ENCODE data around the gene ADAMTS1. TPM values are rescaled to one million over a fixed set of nuclear protein-coding genes. Genes with fewer than 3 reads are reported as not detected.

The ADAMTS1 gene
- total RNA-seq (343 TPM), polyA plus RNA-seq (ENCODE audit: insufficient read depth, low read depth, low replicate concordance) (16.0 TPM)
- long read RNA-seq, donor 1, full-length matches to known transcripts = 19 of 53 reads
- long read RNA-seq, donor 1, partial matches to known transcripts = 34 of 53 reads
- long read RNA-seq, donor 1, other reads (novel, unspliced or antisense) = 0 of 53 reads
- long read RNA-seq, donor 2, full-length matches to known transcripts = 18 of 32 reads
- long read RNA-seq, donor 2, partial matches to known transcripts = 14 of 32 reads
- long read RNA-seq, donor 2, other reads (novel, unspliced or antisense) = 0 of 32 reads
- long read RNA-seq, donor 3, full-length matches to known transcripts = 23 of 56 reads
- long read RNA-seq, donor 3, partial matches to known transcripts = 33 of 56 reads
- long read RNA-seq, donor 3, other reads (novel, unspliced or antisense) = 0 of 56 reads
- long read RNA-seq, donor 4, full-length matches to known transcripts = 29 of 50 reads
- long read RNA-seq, donor 4, partial matches to known transcripts = 21 of 50 reads
- long read RNA-seq, donor 4, other reads (novel, unspliced or antisense) = 0 of 50 reads
- long read RNA-seq, donor 5 = 0 reads
- long read RNA-seq, donor 6, full-length matches to known transcripts = 3 of 3 reads
- long read RNA-seq, donor 6, partial matches to known transcripts = 0 of 3 reads
- long read RNA-seq, donor 6, other reads (novel, unspliced or antisense) = 0 of 3 reads
- long read RNA-seq, donor 7, full-length matches to known transcripts = 684 of 849 reads
- long read RNA-seq, donor 7, partial matches to known transcripts = 89 of 849 reads
- long read RNA-seq, donor 7, other reads (novel, unspliced or antisense) = 76 of 849 reads
- long read RNA-seq, donor 8, full-length matches to known transcripts = 18 of 26 reads
- long read RNA-seq, donor 8, partial matches to known transcripts = 8 of 26 reads
- long read RNA-seq, donor 8, other reads (novel, unspliced or antisense) = 0 of 26 reads
- long read RNA-seq, donor 9, full-length matches to known transcripts = 5 of 19 reads
- long read RNA-seq, donor 9, partial matches to known transcripts = 14 of 19 reads
- long read RNA-seq, donor 9, other reads (novel, unspliced or antisense) = 0 of 19 reads
- long read RNA-seq, donor 10, full-length matches to known transcripts = 16 of 42 reads
- long read RNA-seq, donor 10, partial matches to known transcripts = 26 of 42 reads
- long read RNA-seq, donor 10, other reads (novel, unspliced or antisense) = 0 of 42 reads

DNA sequence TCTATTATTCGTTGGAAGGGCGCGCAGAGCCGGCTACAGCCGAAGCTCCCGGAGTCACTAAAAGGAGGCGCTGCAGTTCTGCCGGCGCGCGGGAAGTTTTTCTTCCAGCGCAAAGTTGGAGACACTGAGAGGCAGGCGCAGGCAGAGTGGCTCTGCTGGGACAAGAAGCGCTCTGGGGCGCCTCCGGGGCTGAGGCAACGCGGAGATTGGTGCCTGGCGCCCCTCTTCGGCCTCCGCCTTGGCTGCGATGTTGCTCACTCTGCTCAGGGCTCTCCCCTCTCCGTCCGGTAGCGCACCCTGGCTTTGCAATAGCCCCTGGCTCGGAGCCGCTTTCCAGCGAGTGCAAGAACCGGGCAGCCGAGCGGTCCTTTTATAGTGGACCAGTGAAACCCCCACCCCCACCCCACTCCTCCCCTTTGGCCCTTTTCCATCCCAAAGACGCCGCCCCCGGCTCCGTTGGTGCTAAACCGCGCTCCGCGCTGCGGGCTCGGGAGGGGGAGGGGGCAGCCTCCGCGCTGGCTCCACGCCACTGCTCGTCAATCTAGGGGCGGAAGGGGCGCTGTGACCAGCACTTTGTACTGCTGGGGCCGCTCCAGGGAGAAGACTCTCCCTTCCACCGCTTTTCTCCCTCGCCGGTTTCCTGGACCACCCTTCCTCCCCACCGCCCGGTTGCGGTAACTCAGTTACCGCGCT, at the start of gene ADAMTS1:
Gene ADAMTS1, minus strand, starts transcription at position 344 of the 693 bp plus-strand sequence. CDS start 455 bp downstream, outside the sequence.
- Histone ChIP-seq H3K36me3 (ENCODE audit: control insufficient read depth in 2 of 3, insufficient read depth in 3 of 3, low read length in 3 of 3) (peaks cover 8 to 23% (median 15%) of the 10 kb centered on the region in 3 donors), H3K4me3 (ENCODE audit: low read length in 3 of 3) (peak within 1 kb of the TSS; percentile 82 to 92 (median 87)), H3K4me1 (ENCODE audit: control insufficient read depth in 2 of 3, insufficient read depth in 2 of 3, low read depth in 1 of 3, low read length in 3 of 3) (peaks cover 0 to 16% (median 12%) of the 10 kb centered on the region in 3 donors), H3K9ac (ENCODE audit: low read length in 3 of 3) (peak within 1 kb of the TSS; percentile 70 to 97 (median 95)), H3K27me3 (ENCODE audit: control insufficient read depth, insufficient read depth, low read length) (no peaks in the 10 kb centered on the region), H3K27ac (ENCODE audit: low read depth in 2 of 2, low read length in 2 of 2) (peak within 1 kb of the TSS; percentile 88 to 99), H3K9me3 (ENCODE audit: control insufficient read depth in 2 of 3, insufficient read depth in 1 of 3, low read length in 3 of 3) (no peaks in the 10 kb centered on the region)
- no peak for FAIRE-seq
- intact Hi-C loops (cut with DNase I) = loop anchor here (10.0 kb wide), 1 partner anchor 1900 kb away; no protein-coding TSS in a partner anchor
- peak; percentile 95 to 98 (median 97) for DNase-seq
- peak; percentile 35 for TF ChIP-seq CTCF (IDR thresholded peaks at IDR 0.05; ENCODE audit: borderline replicate concordance, extremely low read depth, insufficient read depth)

- Histone ChIP-seq H3K9ac (ENCODE audit: low read length in 3 of 3) (no peak overlapping the region), H3K9me3 (ENCODE audit: control insufficient read depth in 2 of 3, insufficient read depth in 1 of 3, low read length in 3 of 3) (no peaks in the 10 kb centered on the region), H3K4me1 (ENCODE audit: control insufficient read depth in 2 of 3, insufficient read depth in 2 of 3, low read depth in 1 of 3, low read length in 3 of 3) (no peaks in the 10 kb centered on the region), H3K27ac (ENCODE audit: low read depth in 2 of 2, low read length in 2 of 2) (no peak overlapping the region), H3K36me3 (ENCODE audit: control insufficient read depth in 2 of 3, insufficient read depth in 3 of 3, low read length in 3 of 3) (no peaks in the 10 kb centered on the region), H3K4me3 (ENCODE audit: low read length in 3 of 3) (no peak overlapping the region), H3K27me3 (ENCODE audit: control insufficient read depth, insufficient read depth, low read length) (no peaks in the 10 kb centered on the region)
- intact Hi-C loops (cut with DNase I) = no loop called here
- DNase-seq = no peak
- TF ChIP-seq CTCF (IDR thresholded peaks at IDR 0.05; ENCODE audit: borderline replicate concordance, extremely low read depth, insufficient read depth) = no peak
- no peak for FAIRE-seq
Observed at GRCh38 chr21:26892151-26892550, 46.9 kb upstream of the ADAMTS1 start.

DNA sequence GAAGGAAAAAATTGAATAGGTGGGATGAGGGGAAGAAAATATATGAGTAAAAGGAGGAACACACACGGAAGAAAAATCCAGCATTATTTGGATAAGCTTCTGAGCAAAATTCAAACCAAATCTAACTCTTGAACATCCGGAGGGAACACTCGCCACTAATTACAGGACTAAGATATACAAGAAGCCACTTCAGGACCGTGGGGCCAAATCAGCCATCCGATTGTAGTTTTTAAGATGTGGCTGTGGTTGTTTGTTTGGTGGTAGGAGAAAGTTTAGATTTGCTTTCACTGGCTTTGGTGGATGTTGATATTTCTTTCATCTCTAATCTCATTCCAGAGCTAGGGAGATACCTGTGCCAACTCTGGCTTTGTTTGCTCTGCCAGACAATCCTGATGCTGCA, 43.7 kb upstream of the ADAMTS1 start:
- no peak overlapping the region for H3K4me3 ChIP-seq (ENCODE audit: low read length in 3 of 3)
- FAIRE-seq (no peak), DNase-seq (no peak)
- intact Hi-C loops (cut with DNase I) = no loop called here
- H3K9ac ChIP-seq (ENCODE audit: low read length in 3 of 3) = no peak overlapping the region
- no peak for TF ChIP-seq CTCF (IDR thresholded peaks at IDR 0.05; ENCODE audit: borderline replicate concordance, extremely low read depth, insufficient read depth)
- H3K9me3 ChIP-seq (ENCODE audit: control insufficient read depth in 2 of 3, insufficient read depth in 1 of 3, low read length in 3 of 3) = no peaks in the 10 kb centered on the region
- H3K27ac ChIP-seq (ENCODE audit: low read depth in 2 of 2, low read length in 2 of 2) = no peak overlapping the region
- no peaks in the 10 kb centered on the region for H3K27me3 ChIP-seq (ENCODE audit: control insufficient read depth, insufficient read depth, low read length)
- no peaks in the 10 kb centered on the region for H3K36me3 ChIP-seq (ENCODE audit: control insufficient read depth in 2 of 3, insufficient read depth in 3 of 3, low read length in 3 of 3)
- no peaks in the 10 kb centered on the region for H3K4me1 ChIP-seq (ENCODE audit: control insufficient read depth in 2 of 3, insufficient read depth in 2 of 3, low read depth in 1 of 3, low read length in 3 of 3)

Measured in kidney (tissue), 22 donors.